ENCODE data around the gene AOX1. TPM values are rescaled to one million over a fixed set of nuclear protein-coding genes. Genes with fewer than 3 reads are reported as not detected.
"Not testable (repeated sequence)": the region's sequence is repeated elsewhere in the genome, so short reads cannot be mapped to it uniquely, and the experiment has no call there.

The AOX1 gene
- total and polyA plus RNA-seq, 5 experiments from 2014 or later, result not detected

- no peak for ATAC-seq
- Mint-ChIP-seq H3K4me1 (peaks cover 0 to under 1% (median 0%) of the 10 kb centered on the region in 4 donors), H3K36me3 (no peaks in the 10 kb centered on the region), H3K27me3 (peaks cover 2 to 9% (median 4%) of the 10 kb centered on the region in 5 donors), H3K27ac (no peak overlapping the region), H3K4me3 (no peak overlapping the region), H3K9me3 (no peaks in the 10 kb centered on the region)
- POLR2A ChIA-PET, result no interaction called here
- DNase-seq, result no peak
Measured at GRCh38 chr2:200624026-200624425, 38.2 kb downstream of the AOX1 start.

- DNase-seq (no peak), ATAC-seq (no peak)
- H3K4me3 Mint-ChIP-seq, result no peak overlapping the region
- POLR2A ChIA-PET, result no interaction called here
- no peaks in the 10 kb centered on the region for H3K4me1 Mint-ChIP-seq
- H3K9me3 Mint-ChIP-seq, result no peaks in the 10 kb centered on the region
- H3K36me3 Mint-ChIP-seq, result no peaks in the 10 kb centered on the region
- H3K27ac Mint-ChIP-seq, result no peak overlapping the region
- H3K27me3 Mint-ChIP-seq, result peaks cover 2 to 14% (median 7%) of the 10 kb centered on the region in 5 donors
Measured at GRCh38 chr2:200624658-200625057, 38.8 kb downstream of the AOX1 start.

- Mint-ChIP-seq H3K27ac (no peak overlapping the region), H3K36me3 (no peaks in the 10 kb centered on the region), H3K4me3 (no peak overlapping the region), H3K9me3 (no peaks in the 10 kb centered on the region), H3K4me1 (no peaks in the 10 kb centered on the region), H3K27me3 (peaks cover 2 to 19% (median 9%) of the 10 kb centered on the region in 5 donors)
- no peak for DNase-seq
- ATAC-seq, result no peak
- POLR2A ChIA-PET, result no interaction called here
Measured at GRCh38 chr2:200625282-200625681, 39.5 kb downstream of the AOX1 start.

- DNase-seq (no peak), ATAC-seq (no peak)
- H3K9me3 Mint-ChIP-seq, result no peaks in the 10 kb centered on the region
- POLR2A ChIA-PET, result no interaction called here
- no peaks in the 10 kb centered on the region for H3K36me3 Mint-ChIP-seq
- H3K27ac Mint-ChIP-seq, result no peak overlapping the region
- no peaks in the 10 kb centered on the region for H3K4me1 Mint-ChIP-seq
- H3K27me3 Mint-ChIP-seq, result peaks cover 4 to 20% (median 10%) of the 10 kb centered on the region in 5 donors
- no peak overlapping the region for H3K4me3 Mint-ChIP-seq
Measured at GRCh38 chr2:200625958-200626363, 40.1 kb downstream of the AOX1 start.

- POLR2A ChIA-PET, result no interaction called here
- Mint-ChIP-seq H3K36me3 (no peaks in the 10 kb centered on the region), H3K27me3 (peaks cover 4 to 20% (median 10%) of the 10 kb centered on the region in 5 donors), H3K27ac (no peak overlapping the region), H3K4me1 (no peaks in the 10 kb centered on the region), H3K4me3 (no peak overlapping the region), H3K9me3 (no peaks in the 10 kb centered on the region)
- no peak for ATAC-seq
- DNase-seq, result no peak
Measured at GRCh38 chr2:200627110-200627770, 41.4 kb downstream of the AOX1 start.

- POLR2A ChIA-PET, ATAC-seq, H3K4me1 Mint-ChIP-seq, DNase-seq, H3K4me3 Mint-ChIP-seq, H3K36me3 Mint-ChIP-seq, H3K27ac Mint-ChIP-seq, H3K9me3 Mint-ChIP-seq: not testable (repeated sequence)
- peaks cover 4 to 20% (median 10%) of the 10 kb centered on the region in 5 donors for H3K27me3 Mint-ChIP-seq
Measured at GRCh38 chr2:200628461-200628860, 42.6 kb downstream of the AOX1 start.

- POLR2A ChIA-PET, result no interaction called here
- peaks cover 0 to 20% (median 8%) of the 10 kb centered on the region in 9 donors for H3K9me3 Mint-ChIP-seq
- H3K27me3 Mint-ChIP-seq, result peaks cover 4 to 33% (median 16%) of the 10 kb centered on the region in 5 donors
- no peak overlapping the region for H3K4me3 Mint-ChIP-seq
- H3K36me3 Mint-ChIP-seq, result peaks cover 0 to 3% (median 2%) of the 10 kb centered on the region in 3 donors
- H3K27ac Mint-ChIP-seq, result no peak overlapping the region
- DNase-seq (no peak), ATAC-seq (no peak)
- H3K4me1 Mint-ChIP-seq, result no peaks in the 10 kb centered on the region
Measured at GRCh38 chr2:200631287-200631686, 45.5 kb downstream of the AOX1 start.

GRCh38 chr2:200634231-200634964 lies 48.6 kb downstream of the AOX1 start:
- H3K27me3 Mint-ChIP-seq, result peaks cover 1 to 23% (median 7%) of the 10 kb centered on the region in 5 donors
- H3K9me3 Mint-ChIP-seq, result peaks cover 0 to 20% (median 8%) of the 10 kb centered on the region in 9 donors
- no peak overlapping the region for H3K4me3 Mint-ChIP-seq
- DNase-seq (no peak), ATAC-seq (no peak)
- H3K27ac Mint-ChIP-seq, result no peak overlapping the region
- POLR2A ChIA-PET, result no interaction called here
- H3K4me1 Mint-ChIP-seq, result no peaks in the 10 kb centered on the region
- H3K36me3 Mint-ChIP-seq, result peaks cover 0 to 3% (median 2%) of the 10 kb centered on the region in 3 donors

- H3K27me3 Mint-ChIP-seq, result peaks cover 1 to 16% (median 7%) of the 10 kb centered on the region in 5 donors
- no peak overlapping the region for H3K27ac Mint-ChIP-seq
- DNase-seq, result no peak
- H3K4me3 Mint-ChIP-seq, result no peak overlapping the region
- no peak for ATAC-seq
- H3K4me1 Mint-ChIP-seq, result no peaks in the 10 kb centered on the region
- H3K36me3 Mint-ChIP-seq, result peaks cover 0 to 3% (median 2%) of the 10 kb centered on the region in 3 donors
- peaks cover 0 to 20% (median 8%) of the 10 kb centered on the region in 9 donors for H3K9me3 Mint-ChIP-seq
- POLR2A ChIA-PET, result no interaction called here
Measured at GRCh38 chr2:200635251-200635650, 49.4 kb downstream of the AOX1 start.

- no peak for DNase-seq
- H3K4me3 Mint-ChIP-seq, result no peak overlapping the region
- H3K4me1 Mint-ChIP-seq, result no peaks in the 10 kb centered on the region
- no peak overlapping the region for H3K27ac Mint-ChIP-seq
- peaks cover 0 to 17% (median 8%) of the 10 kb centered on the region in 9 donors for H3K9me3 Mint-ChIP-seq
- ATAC-seq, result no peak
- H3K36me3 Mint-ChIP-seq, result peaks cover 0 to 3% (median 2%) of the 10 kb centered on the region in 3 donors
- POLR2A ChIA-PET, result no interaction called here
- H3K27me3 Mint-ChIP-seq, result peaks cover 1 to 14% (median 6%) of the 10 kb centered on the region in 5 donors
Measured at GRCh38 chr2:200637901-200638300, 52.1 kb downstream of the AOX1 start.

- H3K4me1 Mint-ChIP-seq, result no peaks in the 10 kb centered on the region
- no peaks in the 10 kb centered on the region for H3K9me3 Mint-ChIP-seq
- no peak overlapping the region for H3K4me3 Mint-ChIP-seq
- H3K36me3 Mint-ChIP-seq, result no peaks in the 10 kb centered on the region
- ATAC-seq, result no peak
- no peak for DNase-seq
- H3K27me3 Mint-ChIP-seq, result peaks cover 1 to 9% (median 6%) of the 10 kb centered on the region in 5 donors
- no peak overlapping the region for H3K27ac Mint-ChIP-seq
- POLR2A ChIA-PET, result no interaction called here
Measured at GRCh38 chr2:200640176-200640575, 54.4 kb downstream of the AOX1 start.

GRCh38 chr2:200640901-200641300 lies 55.1 kb downstream of the AOX1 start:
- POLR2A ChIA-PET, result no interaction called here
- Mint-ChIP-seq H3K4me3 (no peak overlapping the region), H3K36me3 (no peaks in the 10 kb centered on the region), H3K9me3 (no peaks in the 10 kb centered on the region), H3K27ac (no peak overlapping the region), H3K4me1 (no peaks in the 10 kb centered on the region), H3K27me3 (peaks cover under 1 to 4% (median 1%) of the 10 kb centered on the region in 5 donors)
- DNase-seq, result no peak
- no peak for ATAC-seq

- POLR2A ChIA-PET, ATAC-seq, DNase-seq, H3K9me3 Mint-ChIP-seq, H3K4me3 Mint-ChIP-seq, H3K4me1 Mint-ChIP-seq, H3K27ac Mint-ChIP-seq, H3K36me3 Mint-ChIP-seq: not testable (repeated sequence)
- H3K27me3 Mint-ChIP-seq, result peaks cover 2 to 15% (median 3%) of the 10 kb centered on the region in 5 donors
Measured at GRCh38 chr2:200648518-200649281, 62.9 kb downstream of the AOX1 start.

All from naive thymus-derived CD8-positive, alpha-beta T cell (primary cell).